GM19193 (cell line): Measurements from ENCODE around the gene GUCD1.
A peak's percentile ranks its signal among the peaks of the same experiment; 100 is the strongest.

ENCODE experiments used
- POLR2A ChIP-seq: IDR thresholded peaks from 4 replicates; pipeline ENCODE4 v1.6.1; 2011; ENCODE audit not compliant: insufficient read depth, insufficient read length; ENCODE audit errors: extremely low read depth

The GUCD1 gene

GRCh38 chr22:24578355-24579257 lies 23.7 kb upstream of the GUCD1 start:
- TF ChIP-seq POLR2A = no peak

- TF ChIP-seq POLR2A = no peak
These were observed 21.8 kb upstream of the GUCD1 start for GRCh38 chr22:24576778-24577177.

- TF ChIP-seq POLR2A = no peak
These were observed 16.3 kb upstream of the GUCD1 start for GRCh38 chr22:24571266-24571665.

GRCh38 chr22:24567668-24568067 lies 12.7 kb upstream of the GUCD1 start:
- TF ChIP-seq POLR2A = no peak

- TF ChIP-seq POLR2A = no peak
These were observed 12.1 kb upstream of the GUCD1 start for GRCh38 chr22:24566899-24567511.

- no peak for TF ChIP-seq POLR2A
These were observed 10.1 kb upstream of the GUCD1 start for GRCh38 chr22:24565077-24565476.

- no peak for TF ChIP-seq POLR2A
These were observed 9.6 kb upstream of the GUCD1 start for GRCh38 chr22:24564376-24565058.

GRCh38 chr22:24563246-24563645 lies 8.3 kb upstream of the GUCD1 start:
- TF ChIP-seq POLR2A = no peak

- TF ChIP-seq POLR2A = no peak
These were observed 4.5 kb upstream of the GUCD1 start for GRCh38 chr22:24559471-24559870.

GRCh38 chr22:24555165-24556039 lies 464 bp upstream of the GUCD1 start, which contains the start of gene SNRPD3:
Gene SNRPD3, plus strand, starts transcription at chr22:24555999. Its CDS starts 1,676 bp downstream, at chr22:24557675.
- peak; percentile 85 for TF ChIP-seq POLR2A

GRCh38 chr22:24553597-24554312 lies 1.2 kb downstream of the GUCD1 start:
- TF ChIP-seq POLR2A = peak; percentile 12

GRCh38 chr22:24550902-24551435 lies 4.0 kb downstream of the GUCD1 start:
- TF ChIP-seq POLR2A = peak; percentile 12

GRCh38 chr22:24550028-24550901 lies 4.7 kb downstream of the GUCD1 start:
- TF ChIP-seq POLR2A = no peak
